Retinal pigment epithelial cell (primary cell): ENCODE measurements around the gene ZNF138.
A peak's percentile ranks its signal among the peaks of the same experiment; 100 is the strongest.
"Not testable (repeated sequence)": the region's sequence is repeated elsewhere in the genome, so short reads cannot be mapped to it uniquely, and the experiment has no call there.

ENCODE experiments used
- DNase-seq: peaks from one replicate; pipeline ENCODE4 v3.0.0-alpha.2; 2010; ENCODE audit warnings: low read depth
- H3K4me3 ChIP-seq: 2 replicates; pipeline ENCODE4 v1.5.1; 2011; ENCODE audit warnings: mild to moderate bottlenecking, low read length, control low read depth, moderate library complexity
- CTCF ChIP-seq: conservative IDR thresholded peaks from 2 replicates; pipeline ENCODE4 v1.5.1; 2011; ENCODE audit warnings: low read depth, low read length, control low read depth, inconsistent platforms

Gene ZNF138

DNA sequence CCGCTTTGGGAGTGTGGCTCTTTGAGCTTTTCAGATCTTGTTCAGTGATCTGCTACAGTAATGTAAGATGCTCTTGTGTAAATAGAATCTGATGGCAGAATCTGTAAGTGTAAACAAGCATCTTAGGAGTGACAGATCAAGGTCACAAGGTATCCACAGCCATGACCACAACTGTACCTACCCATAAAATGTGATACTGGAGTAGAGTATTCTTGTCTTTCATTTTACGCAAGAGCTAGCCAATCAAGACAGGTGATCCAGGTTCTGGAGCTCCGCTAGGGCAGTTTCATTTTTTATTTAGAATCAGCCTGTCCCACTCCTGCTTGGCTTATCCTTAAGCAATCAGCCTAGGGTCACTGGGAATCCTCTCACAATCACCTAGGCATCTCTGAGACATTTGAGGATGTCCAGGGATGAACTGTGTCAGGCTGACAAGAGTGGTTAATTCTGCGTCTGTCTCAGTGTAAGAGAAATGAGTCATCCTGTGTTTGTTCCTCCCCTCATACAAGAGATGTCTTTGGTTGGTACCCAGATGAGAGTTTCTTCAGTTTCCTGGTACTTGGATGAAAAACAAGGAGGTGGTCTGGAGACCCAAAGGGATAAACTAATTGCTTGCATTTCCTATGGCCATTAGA, 13.6 kb downstream of the ZNF138 start:
- DNase-seq = no peak
- H3K4me3 ChIP-seq = no peak overlapping the region
- TF ChIP-seq CTCF = no peak

DNA sequence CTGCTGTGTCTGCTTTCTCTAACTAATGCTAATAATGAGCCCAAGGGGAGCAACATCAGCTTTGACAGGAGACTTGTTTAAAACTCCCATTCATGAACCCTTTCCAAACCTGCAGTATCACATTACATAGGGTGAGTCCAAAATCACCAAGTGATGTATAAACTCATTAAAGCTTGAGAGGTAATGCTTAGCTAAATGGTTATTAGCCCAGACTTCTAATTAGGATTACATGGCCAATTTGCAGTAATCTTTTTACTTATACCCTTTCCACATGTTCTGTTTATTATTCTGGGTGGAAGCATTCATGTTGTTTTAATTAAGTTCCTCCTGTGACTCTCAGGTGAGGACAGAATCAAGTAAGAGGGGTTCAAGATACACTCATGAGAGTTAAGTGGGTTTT, 17.5 kb downstream of the ZNF138 start:
- no peak for TF ChIP-seq CTCF
- H3K4me3 ChIP-seq = no peak overlapping the region
- DNase-seq = no peak

DNA sequence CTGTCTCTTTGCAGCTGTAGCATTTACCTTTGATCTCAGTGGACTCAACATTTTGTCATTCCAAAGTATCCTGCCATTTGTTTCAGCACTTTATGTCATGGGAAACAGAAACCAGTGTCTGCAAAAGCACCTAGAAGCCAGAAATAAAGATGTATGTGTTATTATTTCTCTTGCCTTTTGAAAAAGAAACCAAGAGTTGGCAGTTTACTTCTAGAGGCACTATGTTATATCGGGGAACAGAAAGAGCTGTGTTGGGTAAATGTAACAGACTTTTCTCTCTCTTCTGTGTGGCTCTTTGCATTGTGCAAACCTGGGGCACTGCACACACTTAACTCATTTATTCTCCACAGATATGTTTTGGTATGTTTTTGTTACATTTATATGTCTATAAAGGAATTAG, 36.7 kb downstream of the ZNF138 start:
- no peak overlapping the region for H3K4me3 ChIP-seq
- TF ChIP-seq CTCF = no peak
- DNase-seq = no peak

- TF ChIP-seq CTCF = no peak
These were observed 37.9 kb downstream of the ZNF138 start for GRCh38 chr7:64832136-64832535.

DNA sequence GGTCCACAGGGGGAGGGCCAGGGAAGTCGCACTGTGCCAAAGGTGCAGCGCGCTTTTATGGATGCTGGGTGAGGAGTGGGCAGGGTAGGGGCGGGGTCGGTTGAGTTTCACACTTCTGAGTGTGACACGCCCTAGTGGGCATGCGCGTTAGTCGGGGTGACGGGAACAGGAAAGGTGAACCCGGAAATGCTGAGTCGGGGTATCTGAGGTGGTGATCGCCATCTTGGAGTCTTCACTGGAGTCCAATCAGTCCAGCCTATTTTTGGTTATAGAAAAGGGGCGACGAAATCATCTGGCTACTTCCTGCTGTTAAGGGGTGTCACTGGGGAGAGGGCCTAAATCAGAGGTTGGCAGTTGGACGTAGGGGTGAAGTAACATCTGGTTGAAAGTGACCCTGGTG, 40.8 kb downstream of the ZNF138 start:
- no peak for TF ChIP-seq CTCF
- H3K4me3 ChIP-seq = no peak overlapping the region
- DNase-seq = no peak

More at GRCh38 chr7:64832136-64832535, 37.9 kb downstream of the ZNF138 start:
- peak; percentile 52 for DNase-seq
- no peak overlapping the region for H3K4me3 ChIP-seq

DNA sequence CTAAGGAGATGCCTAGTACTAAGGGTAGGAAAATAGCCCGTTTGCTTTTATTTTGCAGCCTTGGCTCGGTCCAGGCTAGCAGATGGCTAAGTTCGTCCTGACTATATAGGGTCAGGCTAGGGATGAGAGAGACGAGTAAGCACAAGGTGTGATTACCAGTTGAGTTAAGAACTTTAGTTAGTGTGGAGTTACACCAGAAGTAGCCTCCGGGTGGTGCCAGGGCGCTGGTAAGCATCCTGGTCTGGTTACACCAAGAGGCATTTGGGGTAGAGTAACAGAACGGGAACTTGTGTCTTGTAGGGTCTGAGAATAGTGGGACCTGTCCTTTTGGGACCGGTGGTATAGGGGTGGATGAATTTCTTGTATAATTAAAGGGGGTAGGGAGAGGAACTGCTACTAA, 41.6 kb downstream of the ZNF138 start:
- not testable (repeated sequence) for DNase-seq, H3K4me3 ChIP-seq

- not testable (repeated sequence) for H3K4me3 ChIP-seq, DNase-seq
These were observed 43.8 kb downstream of the ZNF138 start for GRCh38 chr7:64838051-64838450.

DNA sequence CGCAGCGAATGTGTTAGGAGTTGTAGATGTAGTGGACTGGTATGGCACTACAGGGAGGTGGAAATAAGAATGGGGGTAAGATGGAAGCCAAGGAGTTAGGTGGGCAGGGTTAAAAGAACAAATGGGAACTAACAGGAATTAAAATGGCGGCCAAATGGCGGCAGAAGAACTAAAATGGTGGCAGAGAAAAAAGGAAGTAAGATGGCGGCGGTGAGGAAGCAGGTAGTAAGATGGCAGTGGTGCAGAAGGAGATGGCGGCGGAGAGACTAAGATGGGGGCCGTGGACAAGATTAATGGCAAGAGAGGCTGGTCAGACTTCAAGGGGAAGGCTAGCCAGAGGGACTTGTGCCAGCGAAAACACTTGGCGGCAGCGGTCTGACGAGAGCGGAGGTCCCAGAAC, 44.5 kb downstream of the ZNF138 start:
- DNase-seq = no peak
- H3K4me3 ChIP-seq = no peak overlapping the region
- no peak for TF ChIP-seq CTCF
